ENCODE data around the gene PLD1. TPM values are rescaled to one million over a fixed set of nuclear protein-coding genes. Genes with fewer than 3 reads are reported as not detected.
"Not testable (repeated sequence)": the region's sequence is repeated elsewhere in the genome, so short reads cannot be mapped to it uniquely, and the experiment has no call there.

PLD1 gene
- polyA plus RNA-seq (2013, experiment 1 of 2): 1.7 TPM
- polyA plus RNA-seq (2013, experiment 2 of 2): 2.0 TPM

DNA sequence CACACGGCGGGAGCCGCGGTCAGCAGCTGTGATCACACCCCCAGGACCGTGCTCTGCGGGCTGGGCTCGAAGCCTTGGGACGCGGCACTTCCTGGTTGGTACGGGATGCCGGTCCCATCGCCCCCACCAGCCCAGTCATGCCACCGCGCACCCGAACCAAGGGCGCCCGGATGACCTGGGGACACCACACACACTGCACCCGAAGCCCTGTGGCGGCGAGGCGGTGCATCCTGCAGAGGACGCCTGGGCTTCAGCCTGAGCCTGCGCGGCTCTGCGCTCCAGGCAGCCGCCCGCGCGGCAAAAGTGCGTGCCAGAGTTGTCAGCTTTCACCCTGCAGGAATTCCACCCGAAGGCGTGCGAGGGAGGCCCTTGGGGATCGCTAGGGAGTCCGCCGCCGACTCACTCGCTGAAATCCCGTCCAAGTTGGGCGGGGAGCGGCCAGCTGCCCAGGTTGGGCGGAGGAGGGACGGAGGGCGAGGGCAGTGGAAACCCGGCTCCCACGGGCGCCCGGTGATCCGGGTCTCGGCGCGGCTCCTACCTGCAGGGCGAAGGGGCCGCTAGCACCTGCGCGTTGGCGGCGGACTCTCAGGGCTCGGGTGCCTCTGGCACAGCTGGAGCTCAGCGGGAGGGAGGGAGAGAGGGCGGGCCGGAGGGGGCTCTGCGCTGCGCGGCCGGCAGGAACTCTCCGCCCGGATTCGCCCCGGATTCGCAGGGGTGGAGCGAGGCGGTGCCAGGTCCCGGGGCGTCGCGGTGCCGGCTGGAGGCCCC, at the start of gene PLD1:
Gene PLD1 (minus strand): TSS at position 623 of the 768 bp plus-strand sequence. CDS start 72,432 bp downstream, outside the sequence.
- Histone ChIP-seq H3K4me1 (ENCODE audit: insufficient read depth, low read length) (0 out of 2 replicates have a peak, but pooled peaks cover 4% of the 10 kb centered on the region), H3K27ac (ENCODE audit: low read depth, low read length) (no peak within 1 kb of the TSS), H3K27me3 (ENCODE audit: insufficient read depth, low read length) (peaks cover 40% of the 10 kb centered on the region), H3K9me3 (ENCODE audit: insufficient read depth, low read depth, low read length) (no peaks in the 10 kb centered on the region), H3K36me3 (ENCODE audit: insufficient read depth, low read length) (no peaks in the 10 kb centered on the region), H3K9ac (ENCODE audit: low read depth, low read length) (peak within 1 kb of the TSS; percentile 0; the same call in 1 of the 2 replicates), H3K4me3 (ENCODE audit: low read length) (peak within 1 kb of the TSS; percentile 60)
- under 1% methylated on average over 78 of the region's 78 CpGs for WGBS

GRCh38 chr3:171858770-171859169, 48.5 kb upstream of the PLD1 start:
- H3K36me3 ChIP-seq (ENCODE audit: insufficient read depth, low read length); H3K9ac ChIP-seq (ENCODE audit: low read depth, low read length); H3K4me3 ChIP-seq (ENCODE audit: low read length); H3K4me1 ChIP-seq (ENCODE audit: insufficient read depth, low read length); H3K27ac ChIP-seq (ENCODE audit: low read depth, low read length); H3K27me3 ChIP-seq (ENCODE audit: insufficient read depth, low read length): not testable (repeated sequence)
- peaks cover 41% of the 10 kb centered on the region for H3K9me3 ChIP-seq (ENCODE audit: insufficient read depth, low read depth, low read length)
- WGBS: 100% methylated on average over 2 of the region's 4 CpGs

- Histone ChIP-seq H3K9me3 (ENCODE audit: insufficient read depth, low read depth, low read length) (peaks cover 54% of the 10 kb centered on the region), H3K4me3 (ENCODE audit: low read length) (no peak overlapping the region), H3K27me3 (ENCODE audit: insufficient read depth, low read length) (no peaks in the 10 kb centered on the region), H3K4me1 (ENCODE audit: insufficient read depth, low read length) (0 out of 2 replicates have a peak, but pooled peaks cover 4% of the 10 kb centered on the region), H3K9ac (ENCODE audit: low read depth, low read length) (no peak overlapping the region), H3K27ac (ENCODE audit: low read depth, low read length) (no peak overlapping the region), H3K36me3 (ENCODE audit: insufficient read depth, low read length) (no peaks in the 10 kb centered on the region)
- 90% methylated on average over 2 of the region's 2 CpGs for WGBS
Measured at GRCh38 chr3:171854649-171855305, 44.5 kb upstream of the PLD1 start.

DNA sequence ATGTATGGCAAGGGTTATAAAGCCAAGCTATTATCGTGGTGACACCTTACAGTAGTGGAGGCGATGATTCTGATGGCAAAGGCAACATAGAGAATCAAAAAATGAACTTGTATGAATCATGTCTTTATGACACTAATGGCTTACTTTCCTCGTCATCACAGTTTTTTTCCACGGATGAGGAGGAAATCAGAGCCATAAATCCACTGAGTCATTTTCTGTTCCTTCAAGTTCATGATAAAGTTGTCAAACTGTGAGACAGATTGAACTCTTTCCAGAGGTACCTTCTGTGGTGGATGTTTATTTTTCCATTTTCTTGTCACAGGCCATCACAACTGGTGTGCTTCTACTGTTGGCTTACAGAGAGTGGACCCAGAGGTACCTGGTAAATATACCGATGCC, 41.4 kb upstream of the PLD1 start:
- H3K9me3 ChIP-seq (ENCODE audit: insufficient read depth, low read depth, low read length): peaks cover 41% of the 10 kb centered on the region
- 90% methylated on average over 5 of the region's 5 CpGs for WGBS
- no peak overlapping the region for H3K9ac ChIP-seq (ENCODE audit: low read depth, low read length)
- no peak overlapping the region for H3K27ac ChIP-seq (ENCODE audit: low read depth, low read length)
- 0 out of 2 replicates have a peak, but pooled peaks cover 4% of the 10 kb centered on the region for H3K4me1 ChIP-seq (ENCODE audit: insufficient read depth, low read length)
- no peaks in the 10 kb centered on the region for H3K27me3 ChIP-seq (ENCODE audit: insufficient read depth, low read length)
- H3K4me3 ChIP-seq (ENCODE audit: low read length): no peak overlapping the region
- no peaks in the 10 kb centered on the region for H3K36me3 ChIP-seq (ENCODE audit: insufficient read depth, low read length)

- Histone ChIP-seq H3K27ac (ENCODE audit: low read depth, low read length) (no peak overlapping the region), H3K4me1 (ENCODE audit: insufficient read depth, low read length) (0 out of 2 replicates have a peak, but pooled peaks cover 4% of the 10 kb centered on the region), H3K9ac (ENCODE audit: low read depth, low read length) (no peak overlapping the region), H3K9me3 (ENCODE audit: insufficient read depth, low read depth, low read length) (peaks cover 36% of the 10 kb centered on the region), H3K4me3 (ENCODE audit: low read length) (no peak overlapping the region), H3K36me3 (ENCODE audit: insufficient read depth, low read length) (no peaks in the 10 kb centered on the region), H3K27me3 (ENCODE audit: insufficient read depth, low read length) (no peaks in the 10 kb centered on the region)
- WGBS: 90% methylated on average over 6 of the region's 6 CpGs
Measured at GRCh38 chr3:171850960-171851659, 40.8 kb upstream of the PLD1 start.

DNA sequence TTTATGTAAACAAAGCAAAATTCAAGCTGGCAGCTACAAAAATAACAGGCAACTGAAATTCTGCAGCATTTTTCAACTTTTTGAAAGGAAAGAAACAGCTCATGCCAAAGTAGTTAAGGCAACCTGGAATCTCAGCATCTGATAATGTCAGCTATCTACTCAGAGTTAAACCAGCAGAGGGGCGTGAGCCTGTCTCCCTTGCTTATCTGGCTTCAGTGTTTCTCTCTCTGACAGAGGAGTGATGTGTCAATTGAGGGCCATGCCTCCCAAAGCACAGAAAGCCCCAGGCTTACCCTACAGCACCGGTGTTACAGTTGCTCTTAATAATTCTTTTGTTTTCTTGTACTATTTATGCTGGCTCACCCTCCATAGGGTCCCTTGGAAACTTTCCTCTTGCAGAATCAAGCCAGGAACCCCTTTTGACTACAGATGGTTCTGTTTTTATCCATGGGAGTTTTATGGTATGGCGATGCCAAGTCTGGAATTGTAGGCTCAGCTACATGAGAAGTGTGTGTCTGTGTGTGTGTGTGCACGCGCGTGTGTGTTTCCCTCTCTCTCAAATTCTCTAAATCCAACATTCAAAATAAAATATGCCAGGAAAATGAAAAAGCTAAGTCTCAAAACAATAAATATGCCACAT, 40.2 kb upstream of the PLD1 start:
- Histone ChIP-seq H3K27me3 (ENCODE audit: insufficient read depth, low read length) (no peaks in the 10 kb centered on the region), H3K4me1 (ENCODE audit: insufficient read depth, low read length) (0 out of 2 replicates have a peak, but pooled peaks cover 4% of the 10 kb centered on the region), H3K36me3 (ENCODE audit: insufficient read depth, low read length) (no peaks in the 10 kb centered on the region), H3K4me3 (ENCODE audit: low read length) (no peak overlapping the region), H3K9ac (ENCODE audit: low read depth, low read length) (no peak overlapping the region), H3K27ac (ENCODE audit: low read depth, low read length) (no peak overlapping the region), H3K9me3 (ENCODE audit: insufficient read depth, low read depth, low read length) (peaks cover 29% of the 10 kb centered on the region)
- WGBS: 85% methylated on average over 3 of the region's 6 CpGs

- no peak overlapping the region for H3K4me3 ChIP-seq (ENCODE audit: low read length)
- 86% methylated on average over 6 of the region's 6 CpGs for WGBS
- H3K27me3 ChIP-seq (ENCODE audit: insufficient read depth, low read length): no peaks in the 10 kb centered on the region
- H3K9me3 ChIP-seq (ENCODE audit: insufficient read depth, low read depth, low read length): peaks cover 23% of the 10 kb centered on the region
- H3K36me3 ChIP-seq (ENCODE audit: insufficient read depth, low read length): no peaks in the 10 kb centered on the region
- H3K27ac ChIP-seq (ENCODE audit: low read depth, low read length): no peak overlapping the region
- 0 out of 2 replicates have a peak, but pooled peaks cover 4% of the 10 kb centered on the region for H3K4me1 ChIP-seq (ENCODE audit: insufficient read depth, low read length)
- no peak overlapping the region for H3K9ac ChIP-seq (ENCODE audit: low read depth, low read length)
Measured at GRCh38 chr3:171849617-171850319, 39.5 kb upstream of the PLD1 start.

GRCh38 chr3:171847595-171848259, 37.4 kb upstream of the PLD1 start:
- Histone ChIP-seq H3K9ac (ENCODE audit: low read depth, low read length) (no peak overlapping the region), H3K4me3 (ENCODE audit: low read length) (no peak overlapping the region), H3K27ac (ENCODE audit: low read depth, low read length) (no peak overlapping the region), H3K4me1 (ENCODE audit: insufficient read depth, low read length) (peaks cover 11% of the 10 kb centered on the region), H3K9me3 (ENCODE audit: insufficient read depth, low read depth, low read length) (peaks cover 2% of the 10 kb centered on the region; the same call in 1 of the 2 replicates), H3K27me3 (ENCODE audit: insufficient read depth, low read length) (no peaks in the 10 kb centered on the region), H3K36me3 (ENCODE audit: insufficient read depth, low read length) (no peaks in the 10 kb centered on the region)
- WGBS: 93% methylated on average over 3 of the region's 3 CpGs

- Histone ChIP-seq H3K4me3 (ENCODE audit: low read length) (no peak overlapping the region), H3K9ac (ENCODE audit: low read depth, low read length) (no peak overlapping the region), H3K27me3 (ENCODE audit: insufficient read depth, low read length) (no peaks in the 10 kb centered on the region), H3K27ac (ENCODE audit: low read depth, low read length) (no peak overlapping the region), H3K36me3 (ENCODE audit: insufficient read depth, low read length) (no peaks in the 10 kb centered on the region), H3K4me1 (ENCODE audit: insufficient read depth, low read length) (peaks cover 13% of the 10 kb centered on the region), H3K9me3 (ENCODE audit: insufficient read depth, low read depth, low read length) (no peaks in the 10 kb centered on the region)
- 94% methylated on average over 6 of the region's 6 CpGs for WGBS
Measured at GRCh38 chr3:171847133-171847532, 36.9 kb upstream of the PLD1 start.

GRCh38 chr3:171846597-171846996, 36.3 kb upstream of the PLD1 start:
- no peak overlapping the region for H3K4me3 ChIP-seq (ENCODE audit: low read length)
- no peaks in the 10 kb centered on the region for H3K9me3 ChIP-seq (ENCODE audit: insufficient read depth, low read depth, low read length)
- H3K36me3 ChIP-seq (ENCODE audit: insufficient read depth, low read length): no peaks in the 10 kb centered on the region
- no peaks in the 10 kb centered on the region for H3K27me3 ChIP-seq (ENCODE audit: insufficient read depth, low read length)
- 94% methylated on average over 2 of the region's 2 CpGs for WGBS
- no peak overlapping the region for H3K9ac ChIP-seq (ENCODE audit: low read depth, low read length)
- H3K4me1 ChIP-seq (ENCODE audit: insufficient read depth, low read length): peaks cover 13% of the 10 kb centered on the region
- no peak overlapping the region for H3K27ac ChIP-seq (ENCODE audit: low read depth, low read length)

Measured in HUES64 (cell line).